ENCODE results near the gene POU3F2.

DNA sequence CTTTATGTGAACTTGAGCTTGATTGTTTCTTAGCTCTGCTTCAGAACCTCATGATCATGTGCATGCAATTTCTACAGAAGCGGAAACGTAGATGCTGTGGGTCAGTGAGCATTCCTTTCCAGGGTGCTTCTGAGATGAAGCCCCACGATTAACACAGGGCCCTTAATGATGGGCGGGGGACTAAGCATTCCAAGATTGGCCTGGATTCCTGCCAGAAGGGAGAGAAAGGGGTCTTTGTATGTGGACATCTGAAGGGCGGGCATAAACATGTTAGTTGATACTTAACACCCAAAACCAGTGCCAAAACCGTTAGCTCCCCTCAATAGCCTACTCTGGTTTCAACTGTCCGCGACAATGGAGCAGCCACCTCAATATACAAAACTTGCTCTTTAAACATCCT is 46.9 kb upstream of the POU3F2 start:
- TF ChIP-seq, protein P1, sequence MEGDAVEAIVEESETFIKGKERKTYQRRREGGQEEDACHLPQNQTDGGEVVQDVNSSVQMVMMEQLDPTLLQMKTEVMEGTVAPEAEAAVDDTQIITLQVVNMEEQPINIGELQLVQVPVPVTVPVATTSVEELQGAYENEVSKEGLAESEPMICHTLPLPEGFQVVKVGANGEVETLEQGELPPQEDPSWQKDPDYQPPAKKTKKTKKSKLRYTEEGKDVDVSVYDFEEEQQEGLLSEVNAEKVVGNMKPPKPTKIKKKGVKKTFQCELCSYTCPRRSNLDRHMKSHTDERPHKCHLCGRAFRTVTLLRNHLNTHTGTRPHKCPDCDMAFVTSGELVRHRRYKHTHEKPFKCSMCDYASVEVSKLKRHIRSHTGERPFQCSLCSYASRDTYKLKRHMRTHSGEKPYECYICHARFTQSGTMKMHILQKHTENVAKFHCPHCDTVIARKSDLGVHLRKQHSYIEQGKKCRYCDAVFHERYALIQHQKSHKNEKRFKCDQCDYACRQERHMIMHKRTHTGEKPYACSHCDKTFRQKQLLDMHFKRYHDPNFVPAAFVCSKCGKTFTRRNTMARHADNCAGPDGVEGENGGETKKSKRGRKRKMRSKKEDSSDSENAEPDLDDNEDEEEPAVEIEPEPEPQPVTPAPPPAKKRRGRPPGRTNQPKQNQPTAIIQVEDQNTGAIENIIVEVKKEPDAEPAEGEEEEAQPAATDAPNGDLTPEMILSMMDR (IDR thresholded peaks at IDR 0.05; ENCODE audit: low read depth, low read length), result no peak
- no peak for TF ChIP-seq EZH2phosphoT487 (IDR thresholded peaks at IDR 0.05; ENCODE audit: low read depth)
